GM19468 (cell line): Measurements from ENCODE around the gene ROCK1.
A peak's percentile ranks its signal among the peaks of the same experiment; 100 is the strongest.

Experiments
- ATAC-seq: cut with Tn5 transposase; IDR thresholded peaks from one replicate; pipeline ENCODE4 v1.9.1; 2021; ENCODE audit warnings: mild to moderate bottlenecking, moderate library complexity, moderate number of reproducible peaks; ENCODE audit not compliant: unreplicated experiment; ENCODE audit errors: extremely low read depth

ROCK1 gene

DNA sequence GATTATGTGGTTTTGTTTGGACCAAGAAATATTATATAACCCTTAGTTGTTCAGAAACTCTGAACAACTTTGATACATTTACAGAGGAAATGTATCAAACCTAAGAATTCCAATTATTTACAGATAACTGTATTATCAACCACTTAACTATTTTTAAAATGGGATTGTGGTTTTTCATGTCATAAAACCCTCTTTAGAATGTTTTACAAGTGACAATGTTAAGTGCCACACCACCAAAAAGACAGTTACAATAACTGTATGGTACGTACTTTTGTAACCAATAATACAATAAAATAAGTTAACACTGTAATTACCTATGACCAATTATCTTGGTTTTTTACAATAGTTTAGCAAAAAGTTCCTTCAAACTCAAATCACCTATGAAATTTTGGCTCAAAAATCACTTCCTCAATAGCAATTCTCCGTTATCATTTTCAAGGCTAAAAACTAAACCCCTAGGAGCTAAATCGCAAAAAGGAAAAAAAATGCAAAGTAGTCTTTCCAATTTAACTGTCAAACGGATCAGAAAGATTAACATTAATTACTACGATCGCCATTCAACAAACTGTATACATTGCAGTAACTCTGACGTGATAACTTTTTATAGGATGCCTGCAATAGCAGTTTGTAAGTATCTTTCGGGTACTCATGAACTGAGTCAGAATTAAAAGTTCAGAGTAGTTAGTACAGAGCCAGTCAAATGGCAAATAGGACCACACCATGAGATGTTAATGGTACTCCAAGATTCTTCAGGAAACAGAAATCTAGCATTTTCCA lies 1.5 kb downstream of the ROCK1 start:
- no peak for ATAC-seq

GRCh38 chr18:21105936-21106335 lies 5.7 kb downstream of the ROCK1 start:
- no peak for ATAC-seq

GRCh38 chr18:21101172-21101571 lies 10.4 kb downstream of the ROCK1 start:
- ATAC-seq, result no peak

- no peak for ATAC-seq
Observed at GRCh38 chr18:21100678-21101077, 10.9 kb downstream of the ROCK1 start.

- ATAC-seq, result no peak
Observed at GRCh38 chr18:21100146-21100545, 11.5 kb downstream of the ROCK1 start.

- peak; percentile 41 for ATAC-seq
Observed at GRCh38 chr18:21099442-21099841, 12.2 kb downstream of the ROCK1 start.

DNA sequence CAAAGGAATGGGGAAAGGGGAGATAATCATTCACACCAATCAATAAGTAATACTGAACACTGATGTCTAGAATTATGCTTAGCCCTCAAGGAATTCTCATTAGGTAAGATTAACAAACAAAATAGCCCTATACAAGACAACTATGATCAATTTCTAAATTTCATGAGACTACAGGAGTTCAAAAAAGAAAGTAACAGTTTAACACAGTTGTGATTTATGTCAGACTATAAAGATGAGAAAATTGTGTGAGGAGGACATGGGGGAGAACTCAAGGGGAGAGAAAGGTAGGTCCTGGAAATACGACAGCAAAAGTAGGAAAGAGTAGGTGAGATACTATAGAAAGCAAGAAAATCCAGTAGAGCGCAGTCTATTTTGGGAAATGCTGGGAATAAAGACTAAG lies 14.9 kb downstream of the ROCK1 start:
- ATAC-seq, result no peak

- no peak for ATAC-seq
Observed at GRCh38 chr18:21093133-21093532, 18.5 kb downstream of the ROCK1 start.

GRCh38 chr18:21090680-21091079 lies 20.9 kb downstream of the ROCK1 start:
- no peak for ATAC-seq

DNA sequence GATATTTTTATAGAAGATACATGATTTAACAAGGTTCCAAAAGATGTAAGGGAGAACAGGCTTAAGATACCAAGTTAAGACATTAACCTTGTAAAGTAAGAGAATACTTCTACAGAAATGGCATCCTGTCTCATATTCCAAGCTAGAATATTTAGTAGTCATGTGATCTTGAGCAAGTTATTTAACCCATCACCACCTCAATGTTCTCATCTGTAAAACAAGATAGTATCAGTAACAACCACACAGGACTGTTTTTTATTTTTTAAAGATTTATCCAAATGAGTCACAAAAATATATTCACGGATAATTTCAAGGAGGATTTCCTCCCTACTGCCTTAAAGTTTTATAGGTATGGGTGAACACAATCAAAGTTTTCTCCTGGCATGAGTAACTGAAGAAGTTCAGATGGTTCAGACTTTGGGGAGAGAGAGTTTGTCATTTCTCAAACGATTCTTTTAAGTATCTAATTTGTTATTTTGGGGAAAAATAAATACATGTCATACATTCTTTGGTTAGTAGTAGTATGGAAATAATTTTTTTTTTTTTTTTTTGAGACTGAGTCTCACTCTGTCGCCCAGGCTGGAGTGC lies 25.9 kb downstream of the ROCK1 start:
- no peak for ATAC-seq

DNA sequence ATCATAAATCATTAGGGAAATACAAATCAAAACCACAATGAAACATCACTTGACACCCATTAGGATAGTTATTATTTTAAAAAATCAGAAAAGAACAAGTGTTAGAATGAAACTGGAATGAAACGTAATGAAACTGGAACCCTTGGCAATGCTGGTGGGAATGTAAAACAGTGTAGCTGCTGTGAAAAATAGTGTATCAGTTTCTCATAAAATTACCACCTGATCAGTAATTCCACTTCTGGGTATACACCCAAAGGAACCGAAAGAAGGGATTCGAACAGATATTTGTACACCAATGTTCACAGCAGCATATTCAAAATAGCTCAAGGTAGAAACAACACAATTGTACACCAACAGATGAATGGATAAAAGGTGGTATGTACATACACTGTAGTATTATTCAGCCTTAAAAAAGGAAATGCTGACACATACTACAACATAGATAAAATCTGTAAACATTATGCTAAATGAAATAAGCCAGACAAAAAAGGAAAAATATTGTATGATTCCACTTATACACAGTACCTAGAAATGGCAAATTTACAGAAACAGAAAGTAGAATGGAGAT lies 27.0 kb downstream of the ROCK1 start:
- no peak for ATAC-seq

GRCh38 chr18:21083017-21083416 lies 28.6 kb downstream of the ROCK1 start:
- no peak for ATAC-seq

GRCh38 chr18:21081426-21081825 lies 30.2 kb downstream of the ROCK1 start:
- ATAC-seq, result no peak

GRCh38 chr18:21080576-21080975 lies 31.0 kb downstream of the ROCK1 start:
- ATAC-seq, result no peak

DNA sequence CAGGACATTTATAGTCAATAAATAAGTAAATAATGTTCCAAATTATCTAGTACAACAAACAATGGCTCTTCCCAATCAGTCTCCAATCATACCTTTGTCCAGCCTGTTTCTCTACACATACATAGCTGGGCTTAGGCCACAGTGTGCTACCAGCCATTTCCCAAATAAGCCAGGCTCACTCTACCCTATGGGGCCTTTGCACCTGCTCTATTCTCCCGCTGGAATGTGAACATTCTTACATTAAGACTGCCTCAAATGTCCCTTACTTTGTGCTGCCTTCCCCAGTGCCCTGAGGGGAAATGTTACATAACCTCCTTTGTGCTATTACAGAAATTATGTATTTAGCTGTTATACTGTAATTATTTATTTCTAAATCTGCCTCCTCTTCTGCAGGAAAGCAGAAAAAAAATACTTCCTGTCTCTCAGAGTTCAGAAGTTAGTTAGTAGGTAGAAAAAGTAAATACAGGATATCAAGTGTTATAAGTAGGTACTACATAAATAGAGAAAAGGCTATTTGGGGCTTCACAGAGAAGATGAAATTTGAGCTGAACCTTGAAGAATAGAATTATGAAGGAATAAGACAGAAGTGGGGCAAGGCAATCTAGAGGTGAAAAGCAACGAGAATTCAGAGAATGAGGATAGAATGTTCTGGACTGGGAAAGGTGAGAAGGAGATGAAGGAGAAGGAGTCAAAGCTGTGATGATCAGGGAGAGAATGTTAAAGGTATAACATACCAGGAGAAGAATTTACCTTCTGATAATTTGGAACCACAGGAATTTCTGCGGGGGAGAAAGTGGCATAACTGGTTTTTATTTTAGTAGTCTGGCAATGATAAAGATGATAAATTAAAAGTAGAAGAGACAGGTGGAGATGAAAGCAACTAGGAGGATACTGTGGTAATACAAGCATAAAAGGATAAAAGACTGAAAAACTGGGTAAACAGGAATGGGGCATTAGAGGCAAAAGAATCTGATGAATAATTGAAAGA lies 37.0 kb downstream of the ROCK1 start:
- ATAC-seq, result no peak

GRCh38 chr18:21073180-21073579 lies 38.4 kb downstream of the ROCK1 start:
- no peak for ATAC-seq

DNA sequence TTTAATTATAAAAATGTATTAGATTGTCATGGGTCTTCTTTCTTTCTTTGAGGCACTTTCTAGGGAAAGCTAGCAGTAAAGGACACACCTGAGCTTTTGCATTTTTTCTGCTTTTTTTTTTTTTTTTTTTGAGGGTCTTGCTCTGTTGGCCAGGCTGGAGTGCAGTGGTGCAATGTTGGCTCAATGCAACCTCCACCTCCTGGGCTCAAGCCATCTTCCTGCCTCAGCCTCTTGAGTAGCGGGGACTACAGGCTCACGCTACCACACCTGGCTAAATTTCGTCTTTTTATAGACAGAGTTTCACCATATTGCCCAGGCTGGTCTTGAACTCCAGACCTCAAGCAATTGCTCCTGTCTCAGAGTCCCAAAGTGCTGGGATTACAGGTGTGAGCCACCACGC lies 40.5 kb downstream of the ROCK1 start:
- ATAC-seq, result no peak

DNA sequence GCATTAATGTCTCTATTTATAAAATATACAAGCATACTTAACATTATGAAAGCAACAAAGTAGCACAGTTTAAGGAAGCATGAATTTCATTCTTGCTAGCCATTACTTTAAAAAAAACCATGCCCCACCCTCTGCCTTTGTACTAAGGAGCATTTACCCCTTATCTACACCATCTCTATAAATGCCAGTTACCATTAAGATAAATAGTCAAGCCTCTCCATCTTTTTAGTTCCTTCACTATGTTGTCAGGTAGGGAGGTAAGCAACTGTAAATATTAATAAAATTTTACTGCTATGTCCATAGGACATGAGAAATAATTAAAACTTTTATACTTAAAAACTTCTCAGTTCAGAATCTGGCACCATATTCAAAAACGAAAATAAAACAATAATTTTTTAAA lies 42.1 kb downstream of the ROCK1 start:
- no peak for ATAC-seq

DNA sequence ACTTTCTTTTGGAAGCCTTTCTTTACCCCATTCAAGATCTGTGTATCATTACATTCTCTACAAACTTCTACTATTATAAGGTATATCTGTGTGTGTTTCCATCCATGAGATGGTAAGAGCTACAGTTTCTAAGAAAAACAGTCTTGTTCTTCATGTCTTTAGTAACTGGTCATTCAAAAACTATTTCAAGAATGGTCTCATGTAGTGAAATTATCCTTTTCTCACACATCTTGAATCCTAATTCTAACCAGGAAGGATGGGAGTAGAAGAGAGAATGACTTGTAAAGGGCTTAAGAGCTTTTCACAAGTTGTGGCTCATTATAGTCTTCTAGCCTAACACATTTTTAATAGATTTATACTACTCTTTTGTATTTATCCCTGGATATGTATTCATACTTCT lies 47.3 kb downstream of the ROCK1 start:
- ATAC-seq, result no peak

- ATAC-seq, result no peak
Observed at GRCh38 chr18:21063011-21063410, 48.6 kb downstream of the ROCK1 start.

DNA sequence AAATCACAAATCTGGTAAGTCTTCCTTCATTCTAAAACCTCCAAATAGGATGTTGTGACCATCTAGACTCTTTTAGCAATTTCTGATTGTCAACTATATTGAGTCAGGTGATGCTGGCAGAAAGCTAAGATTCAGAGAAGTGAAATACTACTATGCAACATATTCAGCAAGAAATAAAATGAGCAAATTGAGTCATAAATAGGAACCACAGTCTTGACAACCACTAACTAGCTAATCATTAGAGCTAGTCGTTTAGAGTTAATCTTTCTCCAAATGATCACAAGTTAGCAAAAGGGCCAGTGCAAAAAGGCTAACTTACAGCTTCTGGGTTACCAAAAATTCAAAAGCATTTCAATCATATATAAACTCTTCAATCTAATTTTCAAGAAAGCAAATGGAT lies 54.5 kb downstream of the ROCK1 start:
- no peak for ATAC-seq
